Central memory CD4-positive, alpha-beta T cell (primary cell): ENCODE measurements around the gene RDH13.
"Not testable (repeated sequence)": the region's sequence is repeated elsewhere in the genome, so short reads cannot be mapped to it uniquely, and the experiment has no call there.

ENCODE experiments used
- DNase-seq: peaks from one replicate; pipeline ENCODE4 v3.0.0; 2022

Gene RDH13

DNA sequence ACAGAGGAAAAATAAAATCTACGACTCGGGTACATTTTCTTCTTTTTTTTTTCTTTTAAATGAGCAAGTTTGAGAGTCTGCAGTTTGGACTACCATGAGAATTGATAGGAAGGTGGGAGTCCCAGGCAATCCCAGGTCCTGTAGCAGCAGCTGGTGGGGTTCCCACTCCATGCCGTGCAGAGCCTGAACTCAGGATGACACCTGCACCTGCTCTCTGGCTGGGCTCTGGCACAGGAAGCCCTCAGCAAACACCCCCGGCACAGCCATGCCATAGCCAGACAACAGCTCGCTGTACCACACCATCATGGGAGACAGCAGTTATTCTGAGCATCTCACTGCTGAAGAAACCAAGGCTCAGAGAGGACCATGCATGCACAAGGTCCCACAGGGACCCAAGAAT lies 18.7 kb downstream of the RDH13 start:
- DNase-seq: no peak

DNA sequence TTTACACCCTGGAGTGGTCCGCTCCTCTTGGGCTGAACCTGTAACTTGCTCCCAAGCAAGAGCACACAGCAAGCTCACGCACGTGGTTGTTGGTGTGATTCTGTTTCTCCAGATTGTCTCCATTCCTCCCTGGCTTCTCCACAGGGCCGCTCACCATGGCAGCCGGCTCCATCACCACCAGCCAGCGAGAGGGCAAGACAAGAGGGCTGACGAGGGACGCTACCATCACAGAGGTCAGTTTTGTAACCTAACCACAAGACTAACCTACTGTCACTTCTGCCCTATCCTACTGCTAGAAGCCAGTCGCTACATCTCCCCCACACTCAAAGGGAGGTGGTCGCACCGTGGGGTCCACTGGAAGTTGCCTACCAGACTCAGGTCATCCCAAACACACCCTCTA lies 20.3 kb downstream of the RDH13 start:
- DNase-seq: no peak

- DNase-seq: no peak
Observed at GRCh38 chr19:55042344-55042678, 20.6 kb downstream of the RDH13 start.

GRCh38 chr19:55041627-55042343 lies 21.2 kb downstream of the RDH13 start:
- peak; percentile 18 for DNase-seq

DNA sequence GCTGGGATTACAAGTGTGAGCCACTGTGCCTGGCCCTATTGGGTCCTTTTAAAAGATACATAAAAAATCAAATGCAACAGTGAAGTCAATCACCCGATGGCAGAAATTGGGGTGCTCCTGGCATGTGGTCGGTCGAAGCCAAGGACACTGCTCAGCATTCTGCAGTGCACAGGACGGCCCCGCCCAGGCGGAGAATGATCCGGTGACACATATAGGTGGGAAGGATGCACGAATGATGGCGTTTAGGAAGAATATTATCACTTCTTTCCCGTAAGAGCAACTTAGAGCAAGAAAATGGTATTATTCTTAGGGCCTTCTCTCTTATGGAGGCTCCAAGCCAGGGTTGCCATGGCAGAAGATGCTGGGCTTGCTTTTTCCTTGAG lies 21.7 kb downstream of the RDH13 start:
- no peak for DNase-seq

GRCh38 chr19:55040654-55041053 lies 22.3 kb downstream of the RDH13 start:
- DNase-seq: not testable (repeated sequence)

- not testable (repeated sequence) for DNase-seq
Observed at GRCh38 chr19:55037603-55038002, 25.3 kb downstream of the RDH13 start.

GRCh38 chr19:55036058-55036457 lies 26.9 kb downstream of the RDH13 start:
- DNase-seq: no peak

DNA sequence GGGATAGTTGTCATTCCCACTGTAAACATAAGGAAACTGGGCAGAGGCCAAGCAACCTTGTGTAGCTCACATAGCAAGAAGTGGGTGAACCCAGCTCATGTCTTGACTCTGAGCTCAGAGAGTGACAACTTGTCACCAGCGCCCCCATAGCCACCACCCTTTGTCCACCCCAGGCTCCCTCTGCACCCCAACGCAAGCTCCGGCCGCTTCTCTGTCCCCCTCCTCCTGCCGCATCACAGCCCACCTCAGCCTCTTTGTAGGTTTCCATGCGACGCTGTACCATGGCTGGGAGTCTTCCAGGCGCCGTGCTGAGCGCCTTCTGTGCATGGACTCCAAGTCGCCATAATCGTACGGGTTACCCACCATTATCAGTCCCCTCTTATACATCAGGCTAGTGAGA lies 28.2 kb downstream of the RDH13 start:
- DNase-seq: no peak

DNA sequence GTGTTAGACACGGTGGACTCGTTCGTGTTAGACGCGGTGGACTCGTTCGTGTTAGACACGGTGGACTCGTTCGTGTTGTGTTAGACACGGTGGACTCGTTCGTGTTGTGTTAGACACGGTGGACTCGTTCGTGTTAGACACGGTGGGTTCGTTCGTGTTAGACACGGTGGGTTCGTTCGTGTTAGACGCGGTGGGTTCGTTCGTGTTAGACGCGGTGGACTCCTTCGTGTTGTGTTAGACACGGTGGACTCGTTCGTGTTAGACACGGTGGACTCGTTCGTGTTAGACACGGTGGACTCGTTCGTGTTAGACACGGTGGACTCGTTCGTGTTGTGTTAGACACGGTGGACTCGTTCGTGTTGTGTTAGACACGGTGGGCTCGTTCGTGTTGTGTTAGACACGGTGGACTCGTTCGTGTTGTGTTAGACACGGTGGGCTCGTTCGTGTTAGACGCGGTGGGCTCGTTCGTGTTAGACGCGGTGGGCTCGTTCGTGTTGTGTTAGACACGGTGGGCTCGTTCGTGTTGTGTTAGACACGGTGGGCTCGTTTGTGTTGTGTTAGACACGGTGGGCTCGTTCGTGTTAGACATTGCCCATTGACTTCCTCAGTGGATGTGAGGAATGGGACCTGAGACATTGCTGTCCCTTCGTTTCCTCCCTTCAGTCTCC lies 29.8 kb downstream of the RDH13 start:
- not testable (repeated sequence) for DNase-seq

- DNase-seq: no peak
Observed at GRCh38 chr19:55032170-55032800, 30.7 kb downstream of the RDH13 start.

DNA sequence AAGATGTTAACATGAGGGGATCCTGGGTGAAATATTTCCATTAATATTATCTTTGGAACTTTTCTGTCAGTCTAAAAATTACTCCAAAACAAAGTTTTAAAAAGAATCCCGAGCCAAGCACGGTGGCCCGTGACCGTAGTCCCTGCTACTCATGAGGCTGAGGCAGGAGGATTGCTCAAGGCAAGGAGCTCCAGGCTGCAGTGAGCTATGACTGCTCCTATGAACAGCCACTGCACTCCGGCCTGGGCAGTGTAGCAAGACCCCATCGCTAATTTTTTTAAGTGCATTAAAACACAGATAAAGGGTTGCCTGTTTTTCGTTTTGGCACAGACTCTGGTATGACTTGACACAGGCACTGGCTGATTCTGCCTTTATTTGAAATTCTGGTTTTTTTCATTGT lies 31.8 kb downstream of the RDH13 start:
- no peak for DNase-seq

DNA sequence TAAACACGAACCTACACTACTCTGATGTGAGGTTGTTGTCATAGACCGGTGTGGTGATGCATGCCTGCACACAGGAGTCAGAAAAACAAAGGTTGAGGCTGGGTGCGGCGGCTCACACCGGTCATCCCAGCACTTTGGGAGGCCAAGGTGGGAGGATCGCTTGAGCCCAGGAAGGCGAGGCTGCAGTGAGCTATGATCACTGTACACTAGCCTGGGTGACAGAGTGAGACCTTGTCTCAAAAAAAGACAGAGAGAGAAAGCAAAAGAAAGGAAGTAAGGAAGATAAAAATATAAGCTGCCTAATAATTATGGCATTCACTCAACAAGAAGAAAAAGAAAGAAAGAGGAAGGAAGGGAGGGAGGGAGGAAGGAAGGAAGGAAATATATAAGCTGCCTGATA lies 34.2 kb downstream of the RDH13 start:
- no peak for DNase-seq

DNA sequence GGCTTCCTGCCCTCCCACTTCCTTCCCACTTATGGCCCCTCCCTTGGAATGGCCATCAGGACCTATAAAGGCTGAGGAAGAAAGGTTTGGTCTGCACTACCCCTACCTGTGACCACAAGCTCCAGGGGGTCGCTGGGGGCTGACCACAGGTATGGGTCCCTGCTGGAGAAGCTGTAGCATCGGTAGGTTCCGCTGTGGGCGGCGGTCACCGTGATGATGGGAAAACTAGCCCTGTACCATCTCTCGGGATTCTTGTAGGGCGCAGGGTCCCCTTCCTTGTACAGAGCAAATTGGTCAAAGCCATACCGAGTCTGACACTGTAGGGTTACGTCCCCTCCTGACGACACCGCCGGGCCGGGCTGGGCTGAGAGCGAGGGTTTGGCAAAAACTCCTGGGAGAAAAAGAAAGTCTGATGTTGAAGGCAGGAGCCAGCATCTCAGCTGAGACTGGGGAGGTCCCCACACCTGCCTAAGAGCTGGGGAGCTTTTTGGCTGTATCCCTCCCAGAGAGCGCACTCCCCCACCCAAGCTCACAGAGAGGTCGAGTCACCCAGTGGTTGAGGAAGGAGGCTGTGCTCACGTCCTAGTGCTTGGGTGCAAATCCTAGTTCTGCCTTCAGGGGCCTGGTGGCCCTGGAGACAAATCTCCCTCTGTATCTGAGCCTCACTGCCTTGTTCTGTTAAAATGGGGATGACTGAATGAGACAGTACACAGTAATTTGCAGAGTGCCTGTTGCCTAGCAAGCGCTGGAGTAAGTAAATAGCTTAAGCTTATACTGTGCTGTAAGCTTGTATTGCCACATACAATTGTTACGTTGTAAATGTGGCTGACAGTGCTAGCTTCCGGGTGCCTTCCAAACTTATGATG lies 35.2 kb downstream of the RDH13 start:
- no peak for DNase-seq

DNA sequence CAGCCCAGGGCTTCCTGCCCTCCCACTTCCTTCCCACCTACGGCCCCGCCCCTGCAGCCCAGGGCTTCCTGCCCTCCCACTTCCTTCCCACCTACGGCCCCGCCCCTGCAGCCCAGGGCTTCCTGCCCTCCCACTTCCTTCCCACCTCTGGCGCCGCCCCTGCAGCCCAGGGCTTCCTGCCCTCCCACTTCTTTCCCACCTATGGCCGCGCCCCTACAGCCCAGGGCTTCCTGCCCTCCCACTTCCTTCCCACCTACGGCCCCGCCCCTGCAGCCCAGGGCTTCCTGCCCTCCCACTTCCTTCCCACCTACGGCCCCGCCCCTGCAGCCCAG lies 35.8 kb downstream of the RDH13 start:
- not testable (repeated sequence) for DNase-seq

DNA sequence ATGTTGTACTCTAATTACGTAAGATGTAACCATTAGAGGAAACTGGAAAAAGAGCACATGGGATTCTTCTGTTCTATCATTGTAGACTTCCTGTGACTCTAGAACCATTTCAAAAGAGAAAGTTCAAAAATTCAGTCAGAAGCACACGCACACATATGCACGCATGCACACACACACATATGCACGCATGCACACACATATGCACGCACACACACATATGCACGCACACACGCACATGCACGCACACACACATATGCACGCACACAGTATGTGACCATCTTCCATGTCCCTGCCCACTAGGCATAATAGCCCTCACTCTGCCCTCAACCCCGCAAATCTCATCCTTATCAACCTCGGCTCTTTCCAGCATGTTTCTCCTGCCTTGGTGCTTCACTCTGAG lies 38.8 kb downstream of the RDH13 start:
- DNase-seq: no peak

DNA sequence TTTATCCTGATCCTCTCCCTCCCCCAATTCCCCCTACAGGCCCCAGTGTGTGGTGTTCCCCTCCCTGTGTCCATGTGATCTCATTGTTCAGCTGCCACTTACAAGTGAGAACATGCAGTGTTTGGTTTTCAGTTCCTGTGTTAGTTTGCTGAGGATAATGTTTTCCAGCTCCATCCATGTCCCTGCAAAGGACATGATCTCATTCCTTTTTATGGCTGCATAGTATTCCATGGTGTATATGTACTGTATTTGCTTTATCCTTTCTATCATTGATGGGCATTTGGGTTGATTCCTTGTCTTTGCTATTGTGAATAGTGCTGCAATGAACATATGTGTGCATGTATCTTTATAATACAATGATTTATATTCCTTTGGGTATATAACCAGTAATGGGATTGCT lies 42.6 kb downstream of the RDH13 start:
- not testable (repeated sequence) for DNase-seq

DNA sequence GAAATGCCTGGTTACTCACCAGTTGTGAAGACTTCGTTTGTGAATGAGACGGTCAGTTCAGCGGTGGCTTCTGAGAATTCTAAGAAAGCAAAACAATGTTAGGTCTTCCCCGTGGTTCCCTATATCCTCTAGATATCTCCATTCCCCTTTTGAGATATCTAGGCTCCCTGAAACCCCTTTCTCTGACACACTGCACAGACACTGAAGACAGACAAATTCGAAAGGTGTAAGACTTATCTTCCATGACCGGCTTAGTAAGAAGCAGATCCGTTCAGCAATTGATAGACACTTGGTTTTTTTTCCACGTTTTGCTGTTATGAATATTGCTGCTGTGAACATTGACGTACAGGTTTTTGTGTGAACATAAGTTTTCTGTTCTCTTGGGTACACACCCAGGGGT lies 44.3 kb downstream of the RDH13 start:
- DNase-seq: no peak

- no peak for DNase-seq
Observed at GRCh38 chr19:55018216-55018615, 44.7 kb downstream of the RDH13 start.

GRCh38 chr19:55016017-55016416 lies 46.9 kb downstream of the RDH13 start:
- DNase-seq: no peak

- DNase-seq: no peak
Observed at GRCh38 chr19:55015126-55015525, 47.8 kb downstream of the RDH13 start.

GRCh38 chr19:55014714-55015113 lies 48.2 kb downstream of the RDH13 start:
- no peak for DNase-seq

DNA sequence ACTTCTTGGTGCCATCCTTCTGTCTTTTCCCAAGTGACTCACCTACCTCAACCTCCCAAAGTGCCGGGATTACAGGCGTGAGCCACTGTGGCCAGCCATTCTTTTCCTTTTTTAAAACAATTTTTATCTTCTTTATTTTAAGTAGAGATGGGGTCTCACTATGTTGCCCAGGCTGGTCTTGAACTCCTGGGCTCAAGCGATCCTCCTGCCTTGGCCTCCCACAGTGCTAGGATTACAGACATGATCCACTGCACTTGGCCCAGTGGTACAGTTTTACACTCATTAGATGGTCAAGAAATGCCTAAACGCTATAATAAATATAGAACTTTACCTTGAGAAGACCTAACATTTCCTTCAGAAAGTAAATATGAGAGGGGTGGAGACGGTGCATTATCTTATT lies 49.4 kb downstream of the RDH13 start:
- no peak for DNase-seq

DNA sequence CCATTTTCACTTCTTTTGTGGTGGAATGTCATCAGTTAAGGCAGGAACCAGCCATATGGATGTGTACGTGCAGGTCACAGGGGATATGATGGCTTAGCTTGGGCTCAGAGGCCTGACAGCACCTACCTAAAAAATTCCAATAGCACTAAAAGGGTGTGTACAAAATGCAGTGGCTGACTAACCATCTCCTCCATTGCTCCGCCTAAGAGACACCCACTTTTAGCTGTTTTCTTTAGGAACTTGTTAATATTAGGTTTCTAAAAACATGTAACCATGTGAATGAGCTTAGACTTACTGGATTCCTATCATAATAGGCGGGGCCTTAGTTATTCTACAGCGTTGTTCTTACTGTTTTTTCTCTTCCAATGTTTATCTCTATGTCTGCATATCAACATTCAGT lies 50.6 kb downstream of the RDH13 start:
- no peak for DNase-seq
